Activated B cell treated with CpG ODN at 0.5 μM for 24 hours (primary cell): Measurements from ENCODE around the gene KLHL41. TPM values are rescaled to one million over a fixed set of nuclear protein-coding genes. Genes with fewer than 3 reads are reported as not detected.
"Not testable (repeated sequence)": the region's sequence is repeated elsewhere in the genome, so short reads cannot be mapped to it uniquely, and the experiment has no call there.

ENCODE experiments used
- ATAC-seq: fragments of 200-7000 bp; cut with Tn5 transposase; one replicate; pipeline ENCODE4 v1.10.0; 2021; ENCODE audit warnings: low read depth, mild to moderate bottlenecking, moderate library complexity
- CTCF ChIA-PET: fragments of 350-600 bp; sonication (Branson Sonifier 250); formaldehyde crosslinking; loops from one replicate; lab custom pipeline; 2021; ENCODE audit warnings: antibody characterized with exemption; lab: Charles Lee
- POLR2A ChIA-PET: fragments of 350-600 bp; sonication (Branson Sonifier 250); formaldehyde crosslinking; loops from one replicate; lab custom pipeline; 2021; ENCODE audit warnings: antibody characterized with exemption; lab: Charles Lee
- DNase-seq: peaks from one replicate; pipeline ENCODE4 v3.0.0; 2022
- H3K27ac Mint-ChIP-seq: one replicate; pipeline ENCODE4 v1.8.0; 2020; ENCODE audit warnings: mixed read lengths
- H3K27me3 Mint-ChIP-seq: one replicate; pipeline ENCODE4 v1.8.0; 2021; ENCODE audit warnings: mixed read lengths
- H3K36me3 Mint-ChIP-seq: one replicate; pipeline ENCODE4 v1.8.0; 2021; ENCODE audit warnings: low read depth, mixed read lengths
- H3K4me1 Mint-ChIP-seq: one replicate; pipeline ENCODE4 v1.8.0; 2021; ENCODE audit warnings: mixed read lengths
- H3K4me3 Mint-ChIP-seq: one replicate; pipeline ENCODE4 v1.8.0; 2020; ENCODE audit warnings: mild to moderate bottlenecking, mixed read lengths
- H3K9me3 Mint-ChIP-seq: one replicate; pipeline ENCODE4 v1.8.0; 2020; ENCODE audit warnings: mixed read lengths
- CTCF ChIP-seq: fragments of 200-600 bp; IDR thresholded peaks from one replicate; pipeline ENCODE4 v1.8.0; 2022; ENCODE audit warnings: antibody characterized with exemption, mild to moderate bottlenecking
- intact Hi-C: fragments of 100-400 bp; cut with micrococcal nuclease; formaldehyde crosslinking; loops from one replicate; pipeline ENCODE4 v1.15.1; 2024
- total RNA-seq: library from RNA; stranded (reverse); gene quantifications from 2 replicates; pipeline ENCODE4 v1.2.3, GENCODE V29; 2022

Gene KLHL41
- total RNA-seq, 1 donor from 2014 or later: 0.27 TPM

- no peak for ATAC-seq
Measured at GRCh38 chr2:169569948-169570347, 60.4 kb downstream of the KLHL41 start.

GRCh38 chr2:169570752-169571151 is 61.2 kb downstream of the KLHL41 start:
- ATAC-seq, H3K9me3 Mint-ChIP-seq, POLR2A ChIA-PET, CTCF ChIA-PET, H3K4me3 Mint-ChIP-seq, H3K27ac Mint-ChIP-seq, H3K4me1 Mint-ChIP-seq, DNase-seq, H3K27me3 Mint-ChIP-seq: not testable (repeated sequence)
- peaks cover 21% of the 10 kb centered on the region for H3K36me3 Mint-ChIP-seq
- intact Hi-C loops: loop anchor here (5.0 to 10.0 kb wide), 2 partner anchors 93 to 206 kb away; partner anchors contain the start of genes BBS5 and LRP2

More at GRCh38 chr2:169569948-169570347, 60.4 kb downstream of the KLHL41 start:
- peaks cover 10% of the 10 kb centered on the region for H3K4me1 Mint-ChIP-seq
- no peaks in the 10 kb centered on the region for H3K27me3 Mint-ChIP-seq
- H3K9me3 Mint-ChIP-seq: no peaks in the 10 kb centered on the region
- DNase-seq: no peak
- no peak overlapping the region for H3K27ac Mint-ChIP-seq
- no peak for TF ChIP-seq CTCF
- ChIA-PET CTCF (no interaction called here), POLR2A (no interaction called here)
- H3K36me3 Mint-ChIP-seq: peaks cover 27% of the 10 kb centered on the region
- intact Hi-C loops: loop anchor here (5.0 to 10.0 kb wide), 2 partner anchors 93 to 205 kb away; partner anchors contain the start of genes BBS5 and LRP2
- H3K4me3 Mint-ChIP-seq: no peak overlapping the region

- no peaks in the 10 kb centered on the region for H3K27me3 Mint-ChIP-seq
- intact Hi-C loops: loop anchor here (5.0 to 10.0 kb wide), 2 partner anchors 94 to 207 kb away; partner anchors contain the start of genes BBS5 and LRP2
- H3K4me1 Mint-ChIP-seq: peaks cover 10% of the 10 kb centered on the region
- H3K4me3 Mint-ChIP-seq: no peak overlapping the region
- TF ChIP-seq CTCF: no peak
- DNase-seq (no peak), ATAC-seq (no peak)
- H3K36me3 Mint-ChIP-seq: peaks cover 18% of the 10 kb centered on the region
- ChIA-PET CTCF (no interaction called here), POLR2A (no interaction called here)
- H3K27ac Mint-ChIP-seq: no peak overlapping the region
- no peaks in the 10 kb centered on the region for H3K9me3 Mint-ChIP-seq
Measured at GRCh38 chr2:169571571-169571970, 62.1 kb downstream of the KLHL41 start.

- DNase-seq (no peak), ATAC-seq (no peak)
- H3K4me3 Mint-ChIP-seq: no peak overlapping the region
- POLR2A ChIA-PET: interaction anchor here (2.3 kb wide), 1 partner anchor 12 kb away, joined by 29 read pairs; the partner anchor contains the start of gene PPIG
- CTCF ChIA-PET: interaction anchor here (0.7 kb wide), 1 partner anchor 194 kb away, joined by 3 read pairs; no protein-coding TSS in a partner anchor
- peaks cover 10% of the 10 kb centered on the region for H3K4me1 Mint-ChIP-seq
- TF ChIP-seq CTCF: no peak
- H3K27me3 Mint-ChIP-seq: no peaks in the 10 kb centered on the region
- intact Hi-C loops: loop anchor here (5.0 to 10.0 kb wide), 2 partner anchors 95 to 207 kb away; partner anchors contain the start of genes BBS5 and LRP2
- H3K27ac Mint-ChIP-seq: no peak overlapping the region
- H3K9me3 Mint-ChIP-seq: no peaks in the 10 kb centered on the region
- peaks cover 17% of the 10 kb centered on the region for H3K36me3 Mint-ChIP-seq
Measured at GRCh38 chr2:169572189-169572588, 62.7 kb downstream of the KLHL41 start.

- no peaks in the 10 kb centered on the region for H3K9me3 Mint-ChIP-seq
- no peak for TF ChIP-seq CTCF
- intact Hi-C loops: loop anchor here (1.0 to 10.0 kb wide), 7 partner anchors 8 to 255 kb away; partner anchors contain the start of genes BBS5, CFAP210, LRP2 and PHOSPHO2
- POLR2A ChIA-PET: interaction anchor here (1.2 to 2.3 kb wide), 2 partner anchors 12 to 226 kb away, joined by 3 to 29 read pairs; partner anchors contain the start of genes PPIG and SSB
- DNase-seq (no peak), ATAC-seq (no peak)
- peaks cover 10% of the 10 kb centered on the region for H3K4me1 Mint-ChIP-seq
- CTCF ChIA-PET: interaction anchor here (0.7 to 1.7 kb wide), 2 partner anchors 12 to 193 kb away, joined by 3 to 7 read pairs; partner anchors contain the start of gene PPIG
- H3K4me3 Mint-ChIP-seq: peak overlapping the region; percentile 98
- H3K36me3 Mint-ChIP-seq: peaks cover 14% of the 10 kb centered on the region
- peak overlapping the region; percentile 81 for H3K27ac Mint-ChIP-seq
- no peaks in the 10 kb centered on the region for H3K27me3 Mint-ChIP-seq
Measured at GRCh38 chr2:169572821-169573159, 63.3 kb downstream of the KLHL41 start.
